ENCODE results near the gene CALR3.

The CALR3 gene

GRCh38 chr19:16540948-16541347 is 45.0 kb upstream of the CALR3 start:
- no peak for TF ChIP-seq CTCF (IDR thresholded peaks at IDR 0.05; ENCODE audit: insufficient read depth, missing control alignments)
- FAIRE-seq = no peak
- no peak for DNase-seq (ENCODE audit: insufficient read length, low spot score)

DNA sequence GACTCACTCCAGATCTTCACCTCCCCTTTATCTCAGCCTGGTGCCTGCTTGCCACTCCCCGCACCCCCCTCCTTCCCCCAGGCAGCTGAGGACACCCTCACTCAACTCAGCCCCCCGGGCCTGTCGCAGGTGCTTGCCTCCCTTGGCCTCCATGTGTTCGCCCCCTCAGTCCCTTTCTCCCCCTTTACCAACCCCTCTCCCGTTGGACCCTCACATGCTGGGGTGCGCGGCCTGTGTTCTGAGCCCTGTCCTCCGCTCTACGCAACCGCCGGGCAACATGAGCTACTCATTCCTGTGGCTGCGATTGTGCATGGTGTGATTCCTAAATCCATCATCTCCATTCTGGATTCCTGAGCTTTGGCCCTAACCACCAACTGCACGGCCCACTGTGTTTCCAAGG is 41.1 kb upstream of the CALR3 start:
- TF ChIP-seq CTCF (IDR thresholded peaks at IDR 0.05; ENCODE audit: insufficient read depth, missing control alignments) = no peak
- DNase-seq (ENCODE audit: insufficient read length, low spot score) = no peak
- FAIRE-seq = no peak

DNA sequence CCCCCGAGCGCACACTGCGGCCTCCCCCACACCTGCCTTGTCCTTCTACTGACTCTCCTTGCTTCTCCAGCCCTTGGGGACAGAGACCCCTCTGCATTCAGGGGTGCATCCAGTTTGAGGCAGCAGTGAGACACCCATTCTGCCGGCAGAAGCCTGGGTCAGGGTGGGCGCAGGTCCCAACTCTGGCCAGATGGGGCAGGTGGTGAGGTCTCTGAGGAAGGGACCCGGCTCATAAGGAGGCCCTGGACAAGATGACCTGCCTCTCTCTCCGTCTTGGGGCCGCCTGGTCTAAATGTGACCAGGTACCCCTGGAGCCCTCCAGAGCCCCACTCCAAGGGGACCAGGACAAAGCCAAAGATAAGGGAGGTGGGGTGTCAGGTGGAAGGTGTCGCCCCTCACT is 40.2 kb upstream of the CALR3 start:
- DNase-seq (ENCODE audit: insufficient read length, low spot score) = no peak
- FAIRE-seq = no peak
- TF ChIP-seq CTCF (IDR thresholded peaks at IDR 0.05; ENCODE audit: insufficient read depth, missing control alignments) = no peak

DNA sequence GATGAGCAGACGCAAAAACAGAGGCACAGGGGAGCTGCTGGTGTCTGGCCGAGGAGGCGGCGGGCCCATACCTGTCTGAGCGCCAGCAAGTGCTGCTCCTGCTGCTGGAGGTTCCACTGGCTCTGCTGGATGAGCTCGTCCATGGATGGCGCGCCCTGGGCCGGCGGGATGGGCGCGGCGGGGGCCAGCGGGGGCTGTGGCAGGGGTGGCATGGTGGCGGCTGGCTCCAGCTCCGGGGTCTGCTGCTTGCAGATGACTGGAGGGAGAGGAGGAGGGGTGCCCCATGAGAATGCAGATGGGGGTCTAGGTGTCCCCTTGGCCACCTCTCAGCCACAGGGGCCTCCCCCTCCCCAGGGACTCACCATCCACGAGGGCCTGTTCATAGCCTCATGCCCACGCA is 39.4 kb upstream of the CALR3 start:
- no peak for TF ChIP-seq CTCF (IDR thresholded peaks at IDR 0.05; ENCODE audit: insufficient read depth, missing control alignments)
- no peak for FAIRE-seq

GRCh38 chr19:16532440-16533234 is 36.7 kb upstream of the CALR3 start:
- no peak for DNase-seq (ENCODE audit: insufficient read length, low spot score)
- no peak for TF ChIP-seq CTCF (IDR thresholded peaks at IDR 0.05; ENCODE audit: insufficient read depth, missing control alignments)
- no peak for FAIRE-seq

More for the DNA sequence above, 39.4 kb upstream of the CALR3 start:
- no peak for DNase-seq (ENCODE audit: insufficient read length, low spot score)

GRCh38 chr19:16531380-16531669 is 35.4 kb upstream of the CALR3 start:
- TF ChIP-seq CTCF (IDR thresholded peaks at IDR 0.05; ENCODE audit: insufficient read depth, missing control alignments) = no peak
- no peak for FAIRE-seq
- no peak for DNase-seq (ENCODE audit: insufficient read length, low spot score)

DNA sequence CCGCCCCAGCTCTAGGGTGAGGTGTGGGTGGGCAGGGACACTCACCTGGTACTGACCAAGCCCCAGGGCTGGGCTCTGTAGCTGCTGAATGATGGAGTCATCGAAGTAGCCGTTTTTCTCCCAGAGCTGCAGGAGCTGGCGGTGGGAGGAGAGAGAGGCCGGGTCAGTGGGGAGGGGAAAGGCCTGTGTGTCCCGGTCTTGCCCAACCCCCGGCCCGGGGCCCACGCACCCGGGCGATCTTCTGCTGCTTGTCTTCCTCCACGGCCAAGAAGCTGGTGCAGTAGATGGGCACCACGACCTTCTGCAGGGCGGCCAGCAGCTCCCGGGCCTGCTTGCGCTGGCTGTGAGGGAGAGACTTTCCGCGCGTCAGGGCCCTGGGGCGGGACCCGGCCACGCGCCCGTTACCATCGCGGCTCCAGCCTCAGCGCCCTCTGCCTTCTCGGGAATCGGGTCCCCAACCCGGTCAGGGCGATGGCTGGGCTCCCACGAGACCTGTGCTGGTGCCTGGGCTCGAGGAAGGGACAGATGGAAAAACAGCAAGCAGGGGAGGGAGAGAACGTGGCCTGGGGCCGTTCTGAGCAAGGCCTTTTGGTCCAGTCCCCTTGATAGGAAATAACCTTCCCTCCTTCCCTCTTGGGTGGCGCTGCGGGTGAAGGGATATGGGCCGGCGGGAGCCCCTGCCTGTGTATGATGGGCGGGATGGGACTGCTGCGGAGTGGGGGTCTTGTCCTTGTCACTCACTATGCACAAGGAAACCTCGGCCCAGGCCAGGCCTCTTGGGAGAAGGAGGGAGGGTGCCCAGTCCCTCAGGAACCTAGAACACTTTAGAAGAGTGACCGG is 34.8 kb upstream of the CALR3 start:
- FAIRE-seq = no peak
- no peak for DNase-seq (ENCODE audit: insufficient read length, low spot score)
- TF ChIP-seq CTCF (IDR thresholded peaks at IDR 0.05; ENCODE audit: insufficient read depth, missing control alignments) = no peak
